Parathyroid adenoma (tissue), 2 donors: ENCODE results near the gene NBEA.
"Not testable (repeated sequence)": the region's sequence is repeated elsewhere in the genome, so short reads cannot be mapped to it uniquely, and the experiment has no call there.

Experiments
- H2AFZ ChIP-seq: fragments of 300-600 bp; sonication (generic); one replicate; pipeline ENCODE4 v1.7.0; 2017; ENCODE audit warnings: antibody characterized with exemption, mild to moderate bottlenecking
- H3K27ac ChIP-seq: fragments of 300-600 bp; sonication (generic); one replicate; pipeline ENCODE4 v1.7.0; 2017
- H3K27me3 ChIP-seq: fragments of 300-600 bp; sonication (generic); one replicate; pipeline ENCODE4 v1.7.0; 2017; ENCODE audit warnings: low read length; ENCODE audit not compliant: control insufficient read depth, insufficient read depth
- H3K36me3 ChIP-seq: fragments of 300-600 bp; sonication (generic); one replicate; pipeline ENCODE4 v1.7.0; 2017; ENCODE audit warnings: low read length; ENCODE audit not compliant: control insufficient read depth, insufficient read depth
- H3K4me1 ChIP-seq: fragments of 300-600 bp; sonication (generic); one replicate; pipeline ENCODE4 v1.7.0; 2017; ENCODE audit warnings: control low read depth
- H3K4me2 ChIP-seq: fragments of 300-600 bp; sonication (generic); one replicate; pipeline ENCODE4 v1.7.0; 2017; ENCODE audit warnings: low read length
- H3K4me3 ChIP-seq: fragments of 300-600 bp; sonication (generic); one replicate; pipeline ENCODE4 v1.7.0; 2017; ENCODE audit warnings: low read depth, low read length
- H3K79me2 ChIP-seq: fragments of 300-600 bp; sonication (generic); one replicate; pipeline ENCODE4 v1.7.0; 2017; ENCODE audit warnings: control low read depth
- H3K9ac ChIP-seq: fragments of 300-600 bp; sonication (generic); one replicate; pipeline ENCODE4 v1.7.0; 2017; ENCODE audit warnings: mild to moderate bottlenecking
- H3K9me3 ChIP-seq: fragments of 300-600 bp; sonication (generic); one replicate; pipeline ENCODE4 v1.7.0; 2017; ENCODE audit warnings: low read length; ENCODE audit not compliant: control insufficient read depth
- TF ChIP-seq, protein P1 (sequence below): fragments of 300-600 bp; sonication (generic); IDR thresholded peaks from one replicate; pipeline ENCODE4 v1.7.0; 2017; ENCODE audit warnings: antibody characterized with exemption, mild to moderate bottlenecking
- donor health status: primary hyperparathyroidism.

The NBEA gene

GRCh38 chr13:34926508-34926907, 15.6 kb upstream of the NBEA start:
- Histone ChIP-seq H3K4me1 (no peaks in the 10 kb centered on the region), H3K9ac (no peak overlapping the region), H3K79me2 (no peaks in the 10 kb centered on the region), H3K36me3 (no peaks in the 10 kb centered on the region), H3K27me3 (no peaks in the 10 kb centered on the region), H3K4me2 (no peak overlapping the region), H3K27ac (no peak overlapping the region), H3K9me3 (no peaks in the 10 kb centered on the region), H2AFZ (no peak overlapping the region), H3K4me3 (no peak overlapping the region)
- TF ChIP-seq, protein P1, sequence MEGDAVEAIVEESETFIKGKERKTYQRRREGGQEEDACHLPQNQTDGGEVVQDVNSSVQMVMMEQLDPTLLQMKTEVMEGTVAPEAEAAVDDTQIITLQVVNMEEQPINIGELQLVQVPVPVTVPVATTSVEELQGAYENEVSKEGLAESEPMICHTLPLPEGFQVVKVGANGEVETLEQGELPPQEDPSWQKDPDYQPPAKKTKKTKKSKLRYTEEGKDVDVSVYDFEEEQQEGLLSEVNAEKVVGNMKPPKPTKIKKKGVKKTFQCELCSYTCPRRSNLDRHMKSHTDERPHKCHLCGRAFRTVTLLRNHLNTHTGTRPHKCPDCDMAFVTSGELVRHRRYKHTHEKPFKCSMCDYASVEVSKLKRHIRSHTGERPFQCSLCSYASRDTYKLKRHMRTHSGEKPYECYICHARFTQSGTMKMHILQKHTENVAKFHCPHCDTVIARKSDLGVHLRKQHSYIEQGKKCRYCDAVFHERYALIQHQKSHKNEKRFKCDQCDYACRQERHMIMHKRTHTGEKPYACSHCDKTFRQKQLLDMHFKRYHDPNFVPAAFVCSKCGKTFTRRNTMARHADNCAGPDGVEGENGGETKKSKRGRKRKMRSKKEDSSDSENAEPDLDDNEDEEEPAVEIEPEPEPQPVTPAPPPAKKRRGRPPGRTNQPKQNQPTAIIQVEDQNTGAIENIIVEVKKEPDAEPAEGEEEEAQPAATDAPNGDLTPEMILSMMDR = no peak

DNA sequence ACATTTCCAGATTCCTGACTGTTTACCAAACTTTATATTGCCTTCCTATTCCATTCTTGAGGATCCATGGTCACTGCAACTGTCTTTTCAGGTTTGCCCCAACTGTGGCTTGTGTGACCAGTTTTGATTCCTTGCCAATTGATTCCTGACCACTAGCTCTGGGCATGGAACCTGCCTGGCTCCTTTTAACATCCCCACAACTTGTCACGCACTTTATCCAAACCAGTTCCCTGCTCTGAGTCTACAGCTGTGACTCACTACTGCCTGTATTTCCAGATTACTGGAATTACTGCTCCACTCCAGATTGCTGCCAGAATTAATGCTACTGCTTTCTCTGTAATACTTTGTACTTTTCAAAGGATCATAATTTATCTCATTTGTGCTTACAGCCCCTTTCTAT, 13.4 kb upstream of the NBEA start:
- not testable (repeated sequence) for H3K36me3 ChIP-seq, H3K27me3 ChIP-seq, H3K27ac ChIP-seq, H3K4me1 ChIP-seq, H3K4me3 ChIP-seq, H3K4me2 ChIP-seq, H3K9me3 ChIP-seq, H3K9ac ChIP-seq, H2AFZ ChIP-seq, H3K79me2 ChIP-seq

GRCh38 chr13:34931572-34931971, 10.5 kb upstream of the NBEA start:
- Histone ChIP-seq H3K27me3 (no peaks in the 10 kb centered on the region), H2AFZ (no peak overlapping the region), H3K27ac (no peak overlapping the region), H3K36me3 (no peaks in the 10 kb centered on the region), H3K9ac (no peak overlapping the region), H3K4me2 (no peak overlapping the region), H3K4me3 (no peak overlapping the region), H3K9me3 (no peaks in the 10 kb centered on the region), H3K79me2 (no peaks in the 10 kb centered on the region), H3K4me1 (no peaks in the 10 kb centered on the region)
- TF ChIP-seq, protein P1 = no peak

DNA sequence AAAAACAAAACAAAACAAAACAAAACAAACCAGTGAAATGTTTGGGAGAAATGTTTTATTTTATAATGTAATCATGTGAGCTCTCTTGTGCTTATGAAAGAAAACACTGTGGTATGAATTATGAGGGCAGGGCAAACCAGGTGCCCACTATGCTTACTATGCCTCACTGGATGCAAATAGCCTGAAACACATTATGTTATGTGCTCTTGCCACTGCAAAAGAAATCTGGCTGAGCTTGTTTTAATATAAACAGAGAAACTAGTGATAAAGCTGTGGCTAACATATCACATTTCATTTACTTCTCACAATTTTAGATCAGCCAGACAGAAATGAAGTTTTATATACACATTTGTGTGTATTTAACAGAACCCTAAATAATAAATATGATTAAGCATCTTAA, 8.7 kb upstream of the NBEA start:
- no peaks in the 10 kb centered on the region for H3K27me3 ChIP-seq
- H3K4me3 ChIP-seq = no peak overlapping the region
- H2AFZ ChIP-seq = no peak overlapping the region
- no peak overlapping the region for H3K27ac ChIP-seq
- TF ChIP-seq, protein P1 = no peak
- no peaks in the 10 kb centered on the region for H3K4me1 ChIP-seq
- H3K36me3 ChIP-seq = no peaks in the 10 kb centered on the region
- H3K4me2 ChIP-seq = no peak overlapping the region
- H3K9ac ChIP-seq = no peak overlapping the region
- no peaks in the 10 kb centered on the region for H3K9me3 ChIP-seq
- no peaks in the 10 kb centered on the region for H3K79me2 ChIP-seq

GRCh38 chr13:34933786-34934185, 8.3 kb upstream of the NBEA start:
- no peak overlapping the region for H3K4me2 ChIP-seq
- no peaks in the 10 kb centered on the region for H3K27me3 ChIP-seq
- H3K9ac ChIP-seq = no peak overlapping the region
- H2AFZ ChIP-seq = no peak overlapping the region
- no peak overlapping the region for H3K27ac ChIP-seq
- H3K36me3 ChIP-seq = no peaks in the 10 kb centered on the region
- no peaks in the 10 kb centered on the region for H3K79me2 ChIP-seq
- H3K9me3 ChIP-seq = no peaks in the 10 kb centered on the region
- TF ChIP-seq, protein P1 = no peak
- no peak overlapping the region for H3K4me3 ChIP-seq
- no peaks in the 10 kb centered on the region for H3K4me1 ChIP-seq
